Smooth muscle cell of bladder (primary cell): Measurements from ENCODE around the gene DUSP28. TPM values are rescaled to one million over a fixed set of nuclear protein-coding genes. Genes with fewer than 3 reads are reported as not detected.

Experiments
- total RNA-seq: library from RNA; depleted of rRNA; stranded (reverse); fragments of >200 nt; gene quantifications from 2 replicates; pipeline ENCODE4 v1.2.3, GENCODE V29; 2014

The DUSP28 gene
- total RNA-seq: 2.0 and 2.1 TPM in 2 replicates

DNA sequence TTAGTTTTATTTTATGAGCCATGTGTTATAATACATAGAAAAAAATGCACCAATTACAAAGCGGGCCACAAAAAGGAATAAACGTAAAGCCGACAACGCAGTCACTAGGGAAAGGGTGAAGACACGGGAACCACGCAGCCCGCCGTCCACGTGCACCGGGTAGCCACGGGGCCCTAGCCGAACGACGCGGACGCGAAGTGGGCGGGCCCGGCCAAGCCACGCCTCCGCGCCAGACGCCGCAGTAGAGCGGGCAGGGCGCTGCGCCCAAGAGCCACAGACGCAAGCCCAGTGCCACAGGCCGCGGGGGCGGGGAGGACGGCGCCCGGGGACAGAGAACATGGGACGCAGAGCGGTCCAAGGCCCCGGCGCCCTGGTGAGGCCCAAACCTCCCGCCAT lies at the start of gene DUSP28:
Gene DUSP28 (plus strand): TSS at position 274 of the 396 bp plus-strand sequence. CDS start 328 bp downstream, outside the sequence.

GRCh38 chr2:240557808-240558207 lies 2.3 kb upstream of the DUSP28 start, which contains the start of gene ANKMY1:
Gene ANKMY1, minus strand, starts transcription at chr2:240557988. Its CDS starts 653 bp downstream, at chr2:240557335.

GRCh38 chr2:240567872-240568677 lies 7.9 kb downstream of the DUSP28 start, which contains the start of gene RNPEPL1:
Gene RNPEPL1, plus strand, starts transcription at chr2:240568484. Its CDS starts 103 bp downstream, at chr2:240568587.

DNA sequence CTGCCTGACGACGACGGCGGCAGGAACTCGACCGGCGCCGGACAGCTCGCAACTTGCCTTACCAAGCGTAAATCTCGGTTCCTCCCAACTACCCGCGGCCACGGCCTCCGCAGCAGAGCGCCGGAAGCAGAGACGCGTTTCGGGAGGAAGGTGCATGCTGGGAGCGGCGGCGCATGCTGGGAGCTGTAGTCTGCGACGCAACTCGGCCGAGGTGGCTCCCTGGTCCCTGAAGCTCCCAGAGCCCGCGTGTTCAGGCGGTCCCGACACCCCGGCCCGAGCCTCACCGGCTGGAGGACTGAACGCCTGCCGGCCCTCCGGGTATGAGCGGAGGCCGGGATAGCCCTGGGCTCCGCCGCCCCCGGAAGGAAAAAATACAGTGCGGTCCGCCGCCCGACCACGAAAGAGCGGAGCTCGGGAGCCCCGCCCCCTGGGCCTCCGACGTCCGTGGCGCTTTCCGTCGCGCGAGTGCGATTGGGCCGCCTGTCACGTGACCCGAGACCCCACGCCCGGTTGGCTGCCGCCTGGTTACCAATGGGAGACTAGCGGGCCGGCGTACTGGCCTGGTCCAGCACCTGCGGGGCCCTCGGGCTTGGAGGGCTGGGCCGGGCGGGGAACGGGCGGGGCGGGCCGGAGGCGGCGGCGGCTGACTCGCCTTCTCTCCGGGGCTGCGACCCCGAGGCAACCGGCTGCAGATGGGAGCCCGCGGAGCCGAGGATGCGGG lies 26.2 kb downstream of the DUSP28 start, which contains the start of gene CAPN10:
Gene CAPN10 (plus strand): TSS at position 537 of the 721 bp plus-strand sequence. CDS start 178 bp downstream, at position 715.

Other genes starting within 250 kb of the DUSP28 start
- gene GPC1, start 124.7 kb upstream of the DUSP28 start, total RNA-seq: 52.1 and 57.9 TPM in 2 replicates
- 4.8 and 5.8 TPM in 2 replicates for gene ANKMY1, start 2.4 kb upstream of the DUSP28 start, total RNA-seq
- 7.4 and 8.5 TPM in 2 replicates for gene RNPEPL1, start 8.1 kb downstream of the DUSP28 start, total RNA-seq
- gene CAPN10, start 26.4 kb downstream of the DUSP28 start, total RNA-seq: 20.1 TPM in 2 replicates
- gene GPR35, start 65.1 kb downstream of the DUSP28 start, total RNA-seq: 0.28 and 0.74 TPM in 2 replicates
- not detected in 2 replicates for gene AQP12B, start 122.5 kb downstream of the DUSP28 start, total RNA-seq
- gene AQP12A, start 131.5 kb downstream of the DUSP28 start, total RNA-seq: not detected in 2 replicates